ENCODE measurements around the gene GALNT17.

DNA sequence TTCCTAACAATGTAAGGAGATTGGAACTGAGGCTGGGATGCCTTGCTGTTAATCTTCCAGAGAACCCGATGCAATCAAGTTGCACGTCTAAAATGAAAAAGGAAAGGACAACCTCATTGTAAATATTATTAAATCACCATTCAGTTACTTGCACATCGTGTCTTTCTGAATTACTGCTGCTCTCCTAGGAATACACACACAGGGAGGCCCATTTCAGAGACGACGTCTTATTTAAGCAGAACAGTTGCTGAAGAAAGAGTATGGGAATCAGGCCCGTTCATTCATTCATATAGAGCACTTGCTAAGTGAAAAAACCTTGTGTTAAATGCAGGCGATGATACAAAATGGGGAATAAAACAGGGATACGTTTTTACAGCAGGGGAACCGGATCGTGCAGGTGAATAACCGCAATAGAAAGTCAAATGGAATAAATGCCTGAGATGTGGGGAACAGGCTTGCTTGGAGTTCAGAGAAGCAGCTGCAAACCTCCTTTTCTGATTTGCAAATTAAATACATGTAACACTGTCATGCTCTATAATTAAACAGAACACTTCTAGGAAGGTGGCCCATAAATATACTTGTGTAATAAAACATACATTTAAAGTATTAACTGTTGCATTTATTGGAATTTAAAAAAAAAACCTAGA lies 409.9 kb downstream of the GALNT17 start:
- no peak for TF ChIP-seq POLR2AphosphoS5 (IDR thresholded peaks at IDR 0.05; ENCODE audit: low read depth, low read length)
- TF ChIP-seq TAF1 (IDR thresholded peaks at IDR 0.05; ENCODE audit: borderline replicate concordance, insufficient read depth, low read length) = no peak
- TF ChIP-seq, protein P1, sequence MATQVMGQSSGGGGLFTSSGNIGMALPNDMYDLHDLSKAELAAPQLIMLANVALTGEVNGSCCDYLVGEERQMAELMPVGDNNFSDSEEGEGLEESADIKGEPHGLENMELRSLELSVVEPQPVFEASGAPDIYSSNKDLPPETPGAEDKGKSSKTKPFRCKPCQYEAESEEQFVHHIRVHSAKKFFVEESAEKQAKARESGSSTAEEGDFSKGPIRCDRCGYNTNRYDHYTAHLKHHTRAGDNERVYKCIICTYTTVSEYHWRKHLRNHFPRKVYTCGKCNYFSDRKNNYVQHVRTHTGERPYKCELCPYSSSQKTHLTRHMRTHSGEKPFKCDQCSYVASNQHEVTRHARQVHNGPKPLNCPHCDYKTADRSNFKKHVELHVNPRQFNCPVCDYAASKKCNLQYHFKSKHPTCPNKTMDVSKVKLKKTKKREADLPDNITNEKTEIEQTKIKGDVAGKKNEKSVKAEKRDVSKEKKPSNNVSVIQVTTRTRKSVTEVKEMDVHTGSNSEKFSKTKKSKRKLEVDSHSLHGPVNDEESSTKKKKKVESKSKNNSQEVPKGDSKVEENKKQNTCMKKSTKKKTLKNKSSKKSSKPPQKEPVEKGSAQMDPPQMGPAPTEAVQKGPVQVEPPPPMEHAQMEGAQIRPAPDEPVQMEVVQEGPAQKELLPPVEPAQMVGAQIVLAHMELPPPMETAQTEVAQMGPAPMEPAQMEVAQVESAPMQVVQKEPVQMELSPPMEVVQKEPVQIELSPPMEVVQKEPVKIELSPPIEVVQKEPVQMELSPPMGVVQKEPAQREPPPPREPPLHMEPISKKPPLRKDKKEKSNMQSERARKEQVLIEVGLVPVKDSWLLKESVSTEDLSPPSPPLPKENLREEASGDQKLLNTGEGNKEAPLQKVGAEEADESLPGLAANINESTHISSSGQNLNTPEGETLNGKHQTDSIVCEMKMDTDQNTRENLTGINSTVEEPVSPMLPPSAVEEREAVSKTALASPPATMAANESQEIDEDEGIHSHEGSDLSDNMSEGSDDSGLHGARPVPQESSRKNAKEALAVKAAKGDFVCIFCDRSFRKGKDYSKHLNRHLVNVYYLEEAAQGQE (IDR thresholded peaks at IDR 0.05; ENCODE audit: insufficient read depth in 1 of 2, low read depth in 2 of 2, low read length in 2 of 2) = no peak
- TF ChIP-seq FOXP2 (optimal IDR thresholded peaks at IDR 0.05; ENCODE audit: borderline replicate concordance, extremely low read depth, extremely low read length, insufficient read depth) = no peak
